H9 (cell line): ENCODE measurements around the gene SCFD2. TPM values are rescaled to one million over a fixed set of nuclear protein-coding genes. Genes with fewer than 3 reads are reported as not detected.
A peak's percentile ranks its signal among the peaks of the same experiment; 100 is the strongest.

Source experiments
- DNase-seq: peaks from one replicate; pipeline ENCODE4 v3.0.0-alpha.2; 2017
- H2AFZ ChIP-seq: one replicate; pipeline ENCODE4 v1.6.1; 2013; ENCODE audit warnings: mild to moderate bottlenecking, low read length, control low read depth, moderate library complexity
- H2AK5ac ChIP-seq: 2 replicates; pipeline ENCODE4 v1.6.1; 2013; ENCODE audit warnings: low read length, control low read depth, mixed read lengths; ENCODE audit not compliant: insufficient read length
- H2BK120ac ChIP-seq: one replicate; pipeline ENCODE4 v1.6.1; 2013; ENCODE audit warnings: low read depth, mild to moderate bottlenecking, low read length, control low read depth, inconsistent platforms; ENCODE audit not compliant: poor library complexity, severe bottlenecking
- H2BK12ac ChIP-seq: 2 replicates; pipeline ENCODE4 v1.6.1; 2013; ENCODE audit warnings: low read length, control low read depth, mixed read lengths, low read depth; ENCODE audit not compliant: insufficient read length
- H2BK15ac ChIP-seq: 2 replicates; pipeline ENCODE4 v1.6.1; 2013; ENCODE audit warnings: low read depth, low read length, control low read depth
- H2BK20ac ChIP-seq: one replicate; pipeline ENCODE4 v1.6.1; 2013; ENCODE audit warnings: low read depth, mild to moderate bottlenecking, low read length, control low read depth, inconsistent platforms; ENCODE audit not compliant: poor library complexity, severe bottlenecking
- H2BK5ac ChIP-seq: 2 replicates; pipeline ENCODE4 v1.6.1; 2013; ENCODE audit warnings: low read length, control low read depth, mixed read lengths; ENCODE audit not compliant: insufficient read length
- H3K14ac ChIP-seq: 2 replicates; pipeline ENCODE4 v1.6.1; 2013; ENCODE audit warnings: low read length, control low read depth; ENCODE audit not compliant: insufficient read depth
- H3K18ac ChIP-seq: 2 replicates; pipeline ENCODE4 v1.6.1; 2013; ENCODE audit warnings: low read depth, mild to moderate bottlenecking, mixed read lengths, low read length, control low read depth; ENCODE audit not compliant: insufficient read length
- H3K23ac ChIP-seq: 2 replicates; pipeline ENCODE4 v1.6.1; 2013; ENCODE audit warnings: low read length, control low read depth, mixed read lengths, low read depth; ENCODE audit not compliant: insufficient read length
- H3K23me2 ChIP-seq: 2 replicates; pipeline ENCODE4 v1.6.1; 2013; ENCODE audit warnings: low read depth, mild to moderate bottlenecking, mixed read lengths, low read length, control low read depth; ENCODE audit not compliant: insufficient read length, poor library complexity, severe bottlenecking
- H3K27ac ChIP-seq: 2 replicates; pipeline ENCODE4 v1.5.1; 2013; ENCODE audit warnings: low read length, control low read depth, mixed read lengths, low read depth; ENCODE audit not compliant: insufficient read length
- H3K27me3 ChIP-seq: 2 replicates; pipeline ENCODE4 v1.6.1; 2013; ENCODE audit warnings: low read length, control low read depth, inconsistent platforms; ENCODE audit not compliant: insufficient read depth
- H3K4ac ChIP-seq: 2 replicates; pipeline ENCODE4 v1.6.1; 2013; ENCODE audit warnings: low read depth, mild to moderate bottlenecking, control low read depth, inconsistent platforms, low read length, moderate library complexity
- H3K4me1 ChIP-seq: 2 replicates; pipeline ENCODE4 v1.6.1; 2013; ENCODE audit warnings: low read length, control low read depth, inconsistent platforms; ENCODE audit not compliant: insufficient read depth
- H3K4me2 ChIP-seq: 2 replicates; pipeline ENCODE4 v1.6.1; 2013; ENCODE audit warnings: low read length, control low read depth, mixed read lengths; ENCODE audit not compliant: insufficient read length, insufficient read depth
- H3K56ac ChIP-seq: 2 replicates; pipeline ENCODE4 v1.6.1; 2013; ENCODE audit warnings: low read depth, mild to moderate bottlenecking, mixed read lengths, low read length, control low read depth; ENCODE audit not compliant: insufficient read length
- H3K79me1 ChIP-seq: 2 replicates; pipeline ENCODE4 v1.6.1; 2013; ENCODE audit warnings: low read depth, mild to moderate bottlenecking, moderate library complexity, low read length, control low read depth, inconsistent platforms; ENCODE audit not compliant: insufficient read depth, poor library complexity, severe bottlenecking
- H3K79me2 ChIP-seq: 2 replicates; pipeline ENCODE4 v1.6.1; 2013; ENCODE audit warnings: low read length, control low read depth, inconsistent platforms; ENCODE audit not compliant: insufficient read depth
- H3K9ac ChIP-seq: 2 replicates; pipeline ENCODE4 v1.6.1; 2013; ENCODE audit warnings: low read length, control low read depth, mixed read lengths; ENCODE audit not compliant: insufficient read length; ENCODE audit errors: extremely low read depth
- H3K9me3 ChIP-seq: one replicate; pipeline ENCODE4 v1.6.1; 2013; ENCODE audit warnings: low read depth, low read length, inconsistent platforms; ENCODE audit not compliant: control insufficient read depth
- H3T11ph ChIP-seq: one replicate; pipeline ENCODE4 v1.6.1; 2013; ENCODE audit warnings: mild to moderate bottlenecking, low read length, control low read depth, inconsistent platforms
- H4K20me1 ChIP-seq: one replicate; pipeline ENCODE4 v1.6.1; 2013; ENCODE audit not compliant: control insufficient read depth, insufficient read length, insufficient read depth
- H4K5ac ChIP-seq: 2 replicates; pipeline ENCODE4 v1.6.1; 2013; ENCODE audit warnings: low read depth, mild to moderate bottlenecking, mixed read lengths, low read length, control low read depth; ENCODE audit not compliant: insufficient read length
- H4K8ac ChIP-seq: replicated peaks from 2 replicates; pipeline ENCODE4 v1.6.1; 2013; ENCODE audit warnings: low read length, control low read depth, mixed read lengths, low read depth; ENCODE audit not compliant: insufficient read length
- H4K91ac ChIP-seq: 2 replicates; pipeline ENCODE4 v1.6.1; 2013; ENCODE audit warnings: low read depth, mild to moderate bottlenecking, moderate library complexity, mixed read lengths, low read length, control low read depth; ENCODE audit not compliant: insufficient read length
- H3K27ac Mint-ChIP-seq, 3 experiments: 2 replicates in 2 of 3; 3 replicates in 1 of 3; pipeline ENCODE4 v1.8.0; 2020 to 2021; ENCODE audit warnings: mixed read lengths in 3 of 3, mild to moderate bottlenecking in 1 of 3, moderate library complexity in 1 of 3
- H3K27me3 Mint-ChIP-seq: 2 replicates; pipeline ENCODE4 v1.8.0; 2021; ENCODE audit warnings: low read depth, mild to moderate bottlenecking, moderate library complexity, mixed read lengths
- H3K36me3 Mint-ChIP-seq, 3 experiments: 2 replicates in 2 of 3; 3 replicates in 1 of 3; pipeline ENCODE4 v1.8.0; 2020 to 2021; ENCODE audit warnings: low read depth in 3 of 3, mixed read lengths in 3 of 3; ENCODE audit not compliant: insufficient read depth in 1 of 3
- H3K4me1 Mint-ChIP-seq, 2 experiments: 2 replicates each; pipeline ENCODE4 v1.8.0; 2020; ENCODE audit warnings: mixed read lengths in 2 of 2
- H3K4me3 Mint-ChIP-seq, 2 experiments: 2 replicates in 1 of 2; 3 replicates in 1 of 2; pipeline ENCODE4 v1.8.0; 2020 to 2021; ENCODE audit warnings: mild to moderate bottlenecking in 2 of 2, mixed read lengths in 2 of 2, moderate library complexity in 1 of 2
- H3K9me3 Mint-ChIP-seq, 2 experiments: 2 replicates in 1 of 2; 3 replicates in 1 of 2; pipeline ENCODE4 v1.8.0; 2020; ENCODE audit warnings: mild to moderate bottlenecking in 2 of 2, mixed read lengths in 2 of 2, moderate library complexity in 1 of 2
- CTCF ChIP-seq: fragments of 200-600 bp; sonication (generic); conservative IDR thresholded peaks from 3 replicates; pipeline ENCODE4 v1.8.0; 2021; ENCODE audit warnings: antibody characterized with exemption, mild to moderate bottlenecking
- whole genome bisulfite sequencing: extraction: QIAGEN DNeasy Blood & Tissue Kit; methylation state at CpG from one replicate; pipeline ENCODE4 v1.1.7; 2013; ENCODE audit warnings: missing lambda C conversion rate, low lambda C conversion rate, mixed read lengths; ENCODE audit not compliant: insufficient read length; ENCODE audit errors: extremely low coverage; 5-methylcytosine and 5-hydroxymethylcytosine counted together
- total RNA-seq: library from RNA; stranded (reverse); gene quantifications from 2 replicates; pipeline ENCODE4 v1.2.1, GENCODE V29; 2021

SCFD2 gene
- total RNA-seq, 1 experiment from 2014 or later = 10.1 TPM

GRCh38 chr4:52824603-52825459, 541.0 kb downstream of the SCFD2 start:
- Histone ChIP-seq H2BK5ac (no peak overlapping the region), H3K79me1 (no peaks in the 10 kb centered on the region), H3K23ac (no peak overlapping the region), H4K8ac (no peak overlapping the region), H3K18ac (no peak overlapping the region), H3K4me2 (no peak overlapping the region), H3K4ac (no peak overlapping the region), H3K56ac (no peak overlapping the region), H2BK120ac (no peak overlapping the region), H4K5ac (no peak overlapping the region), H3K27me3 (no peaks in the 10 kb centered on the region), H2BK15ac (no peak overlapping the region), H4K91ac (no peak overlapping the region), H3K23me2 (no peaks in the 10 kb centered on the region), H3K4me1 (no peaks in the 10 kb centered on the region; the same call in 1 of the 2 replicates), H3K27ac (no peak overlapping the region), H2BK20ac (no peak overlapping the region), H3K9me3 (no peaks in the 10 kb centered on the region), H3K14ac (no peak overlapping the region; the same call in 1 of the 2 replicates), H2AK5ac (no peak overlapping the region), H2AFZ (no peak overlapping the region), H2BK12ac (no peak overlapping the region), H3K79me2 (no peaks in the 10 kb centered on the region), H3K9ac (no peak overlapping the region), H4K20me1 (no peaks in the 10 kb centered on the region), H3T11ph (no peak overlapping the region)
- H3K36me3 Mint-ChIP-seq = peaks cover 0 to 4% (median 0%) of the 10 kb centered on the region in 3 experiments; a peak in 3 of 7 replicates
- H3K27me3 Mint-ChIP-seq = no peaks in the 10 kb centered on the region; the same call in 1 of the 2 replicates
- H3K4me3 Mint-ChIP-seq = no peak overlapping the region
- no peak for TF ChIP-seq CTCF
- WGBS = no CpG with 5 or more reads among the region's 12 CpGs
- H3K9me3 Mint-ChIP-seq = peaks cover 0 to 7% of the 10 kb centered on the region in 2 experiments; a peak in 1 of 5 replicates
- peak; percentile 21 for DNase-seq
- peaks cover 7 to 12% of the 10 kb centered on the region in 2 experiments for H3K4me1 Mint-ChIP-seq
- H3K27ac Mint-ChIP-seq = peak overlapping the region in 1 of 3 experiments; percentile 23; a peak in 1 of 7 replicates
